Activated CD4-positive, alpha-beta T cell treated with anti-CD3 and anti-CD28 coated beads for 1 hour (primary cell): ENCODE results near the gene APOC3.

Experiments
- DNase-seq: peaks from one replicate; pipeline ENCODE4 v3.0.0-alpha.2; 2020

APOC3 gene

GRCh38 chr11:116879800-116880625 is 50.3 kb downstream of the APOC3 start:
- no peak for DNase-seq

- DNase-seq, result no peak
Measured at GRCh38 chr11:116881143-116881542, 51.4 kb downstream of the APOC3 start.

GRCh38 chr11:116882386-116882785 is 52.7 kb downstream of the APOC3 start:
- no peak for DNase-seq
